ENCODE results near the gene HBA1. TPM values are rescaled to one million over a fixed set of nuclear protein-coding genes. Genes with fewer than 3 reads are reported as not detected.
"Not testable (repeated sequence)": the region's sequence is repeated elsewhere in the genome, so short reads cannot be mapped to it uniquely, and the experiment has no call there.

The HBA1 gene
- total RNA-seq, 1 donor = not detected

- Histone ChIP-seq H3K27ac (ENCODE audit: low read depth, low read length) (no peak overlapping the region), H3K36me3 (ENCODE audit: insufficient read depth, low read length) (no peaks in the 10 kb centered on the region), H3K4me2 (ENCODE audit: insufficient read depth, low read length) (no peak overlapping the region), H3K9me3 (ENCODE audit: low read depth, low read length) (no peaks in the 10 kb centered on the region), H3K4me1 (ENCODE audit: insufficient read depth, low read length) (no peaks in the 10 kb centered on the region), H4K20me1 (ENCODE audit: insufficient read depth, low read length) (no peaks in the 10 kb centered on the region), H3K27me3 (ENCODE audit: insufficient read depth, low read length) (peaks cover 30% of the 10 kb centered on the region), H3K79me2 (ENCODE audit: insufficient read depth, low read length) (no peaks in the 10 kb centered on the region), H2AFZ (ENCODE audit: low read length) (no peak overlapping the region), H3K4me3 (ENCODE audit: insufficient read depth, low read length) (no peak overlapping the region)
- no peak for TF ChIP-seq CTCF (IDR thresholded peaks at IDR 0.05; ENCODE audit: extremely low read depth, low read depth, low read length)
- peak; percentile 69 for DNase-seq (ENCODE audit: insufficient read length, low spot score, missing footprints)
Observed at GRCh38 chr16:160691-161190, 15.7 kb upstream of the HBA1 start.

DNA sequence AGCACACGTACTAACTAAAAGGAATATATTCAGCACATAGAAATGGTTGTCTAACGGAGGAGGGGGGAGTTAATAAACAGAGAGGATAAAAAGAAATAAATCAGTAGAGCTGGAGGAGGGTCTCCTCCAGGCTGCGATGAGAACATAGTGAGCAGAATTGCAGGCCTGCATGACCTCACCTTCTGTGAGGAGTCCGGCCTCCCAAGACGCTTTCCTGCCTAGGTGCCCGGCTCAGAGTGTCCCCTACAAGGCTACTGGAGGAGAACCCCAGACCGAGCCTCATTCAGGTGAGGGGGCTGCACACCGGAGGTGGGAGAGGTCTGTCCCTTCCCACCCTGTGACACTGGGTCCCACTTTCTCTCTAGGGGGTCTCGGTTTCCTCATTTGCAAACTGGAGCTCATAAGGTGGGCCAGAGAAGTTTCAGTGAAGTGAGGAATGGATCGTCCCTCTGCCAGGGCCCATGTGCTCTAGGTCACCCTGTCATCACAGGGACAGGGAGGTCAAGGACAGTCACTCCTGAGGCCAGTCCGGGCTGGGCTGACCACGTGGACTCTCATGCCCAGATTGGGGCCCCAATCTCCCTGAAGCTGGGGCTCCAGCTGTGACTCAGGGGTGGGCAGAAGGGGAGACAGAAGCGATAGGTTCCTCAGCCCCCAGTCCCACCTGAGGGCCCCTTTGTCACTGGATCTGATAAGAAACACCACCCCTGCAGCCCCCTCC is 14.0 kb upstream of the HBA1 start:
- TF ChIP-seq CTCF (IDR thresholded peaks at IDR 0.05; ENCODE audit: extremely low read depth, low read depth, low read length) = no peak
- Histone ChIP-seq H3K4me1 (ENCODE audit: insufficient read depth, low read length) (no peaks in the 10 kb centered on the region), H3K4me2 (ENCODE audit: insufficient read depth, low read length) (no peak overlapping the region), H3K27ac (ENCODE audit: low read depth, low read length) (no peak overlapping the region), H3K27me3 (ENCODE audit: insufficient read depth, low read length) (peaks cover 39% of the 10 kb centered on the region), H3K36me3 (ENCODE audit: insufficient read depth, low read length) (no peaks in the 10 kb centered on the region), H2AFZ (ENCODE audit: low read length) (no peak overlapping the region), H4K20me1 (ENCODE audit: insufficient read depth, low read length) (no peaks in the 10 kb centered on the region), H3K4me3 (ENCODE audit: insufficient read depth, low read length) (no peak overlapping the region), H3K79me2 (ENCODE audit: insufficient read depth, low read length) (no peaks in the 10 kb centered on the region), H3K9me3 (ENCODE audit: low read depth, low read length) (no peaks in the 10 kb centered on the region)
- peak; percentile 90 for DNase-seq (ENCODE audit: insufficient read length, low spot score, missing footprints)

DNA sequence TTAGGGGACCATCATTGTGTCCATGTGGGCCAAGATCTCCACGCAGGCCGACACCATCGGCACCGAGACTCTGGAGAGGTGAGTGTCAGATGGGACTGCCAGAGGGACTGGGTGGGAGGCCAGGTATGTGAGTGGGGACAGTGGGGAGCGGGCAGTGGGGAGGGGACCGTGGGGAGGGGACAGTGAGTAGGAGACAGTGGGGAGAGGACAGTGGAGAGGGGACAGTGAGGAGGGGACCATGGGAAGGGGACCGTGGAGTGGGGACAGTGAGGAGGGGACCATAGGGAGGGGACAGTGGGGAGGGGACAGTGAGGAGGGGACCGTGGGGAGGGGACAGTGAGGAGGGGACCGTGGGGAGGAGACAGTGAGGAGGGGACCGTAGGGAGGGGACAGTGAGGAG is 13.3 kb upstream of the HBA1 start:
- H3K27ac ChIP-seq (ENCODE audit: low read depth, low read length); H3K36me3 ChIP-seq (ENCODE audit: insufficient read depth, low read length); H3K4me2 ChIP-seq (ENCODE audit: insufficient read depth, low read length); H3K4me3 ChIP-seq (ENCODE audit: insufficient read depth, low read length); H3K9me3 ChIP-seq (ENCODE audit: low read depth, low read length); H4K20me1 ChIP-seq (ENCODE audit: insufficient read depth, low read length); H3K4me1 ChIP-seq (ENCODE audit: insufficient read depth, low read length); H3K79me2 ChIP-seq (ENCODE audit: insufficient read depth, low read length); H2AFZ ChIP-seq (ENCODE audit: low read length): not testable (repeated sequence)
- peaks cover 42% of the 10 kb centered on the region for H3K27me3 ChIP-seq (ENCODE audit: insufficient read depth, low read length)
- peak; percentile 61 for DNase-seq (ENCODE audit: insufficient read length, low spot score, missing footprints)

GRCh38 chr16:163696-164095 is 12.8 kb upstream of the HBA1 start:
- H3K4me3 ChIP-seq (ENCODE audit: insufficient read depth, low read length); H3K9me3 ChIP-seq (ENCODE audit: low read depth, low read length); H3K79me2 ChIP-seq (ENCODE audit: insufficient read depth, low read length); H3K4me2 ChIP-seq (ENCODE audit: insufficient read depth, low read length); H2AFZ ChIP-seq (ENCODE audit: low read length); H4K20me1 ChIP-seq (ENCODE audit: insufficient read depth, low read length); H3K4me1 ChIP-seq (ENCODE audit: insufficient read depth, low read length); H3K36me3 ChIP-seq (ENCODE audit: insufficient read depth, low read length); H3K27ac ChIP-seq (ENCODE audit: low read depth, low read length): not testable (repeated sequence)
- peak; percentile 62 for DNase-seq (ENCODE audit: insufficient read length, low spot score, missing footprints)
- H3K27me3 ChIP-seq (ENCODE audit: insufficient read depth, low read length) = peaks cover 43% of the 10 kb centered on the region

DNA sequence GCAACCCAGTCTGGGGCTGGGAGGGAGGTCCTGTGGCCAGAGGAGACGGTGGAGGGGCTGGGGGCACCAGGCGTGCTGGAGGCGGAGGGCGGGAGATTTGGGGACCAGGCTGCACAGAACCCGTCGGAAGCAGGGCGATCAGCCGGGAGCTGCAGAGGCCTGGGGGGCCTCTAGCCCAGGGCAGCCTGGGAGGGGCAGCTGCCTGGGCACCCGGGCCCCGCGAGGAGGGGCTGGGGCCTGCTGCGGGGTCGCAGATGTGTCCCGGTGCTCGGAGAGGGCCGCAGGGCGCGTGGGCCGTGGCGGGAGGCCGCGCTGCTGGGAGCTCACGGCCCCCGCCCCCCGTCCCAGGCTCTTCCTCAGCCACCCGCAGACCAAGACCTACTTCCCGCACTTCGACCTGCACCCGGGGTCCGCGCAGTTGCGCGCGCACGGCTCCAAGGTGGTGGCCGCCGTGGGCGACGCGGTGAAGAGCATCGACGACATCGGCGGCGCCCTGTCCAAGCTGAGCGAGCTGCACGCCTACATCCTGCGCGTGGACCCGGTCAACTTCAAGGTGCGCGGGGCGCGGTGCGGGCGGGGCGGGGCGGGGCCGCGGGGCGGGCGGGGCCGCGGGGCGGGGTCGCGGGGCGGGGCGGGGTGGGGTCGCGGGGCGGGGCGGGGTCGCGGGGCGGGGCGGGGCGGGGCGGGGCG is 12.2 kb upstream of the HBA1 start:
- not testable (repeated sequence) for H3K36me3 ChIP-seq (ENCODE audit: insufficient read depth, low read length); DNase-seq (ENCODE audit: insufficient read length, low spot score, missing footprints); H3K9me3 ChIP-seq (ENCODE audit: low read depth, low read length); H3K4me2 ChIP-seq (ENCODE audit: insufficient read depth, low read length); H2AFZ ChIP-seq (ENCODE audit: low read length); H3K4me3 ChIP-seq (ENCODE audit: insufficient read depth, low read length); H3K4me1 ChIP-seq (ENCODE audit: insufficient read depth, low read length); H3K27ac ChIP-seq (ENCODE audit: low read depth, low read length); H4K20me1 ChIP-seq (ENCODE audit: insufficient read depth, low read length); H3K79me2 ChIP-seq (ENCODE audit: insufficient read depth, low read length)
- peaks cover 47% of the 10 kb centered on the region for H3K27me3 ChIP-seq (ENCODE audit: insufficient read depth, low read length)
